Lower lobe of right lung (tissue), 2 donors: ENCODE measurements around the gene NDUFA8. TPM values are rescaled to one million over a fixed set of nuclear protein-coding genes. Genes with fewer than 3 reads are reported as not detected.

Experiments
- ATAC-seq, 2 donors: fragments of 200-7000 bp; cut with Tn5 transposase; one replicate each; pipeline ENCODE4 v1.9.1; 2020 to 2022; ENCODE audit warnings: mild to moderate bottlenecking in 2 of 2, moderate library complexity in 2 of 2
- DNase-seq: peaks from one replicate; pipeline ENCODE4 v3.0.0-alpha.2; 2020
- H3K27ac ChIP-seq: fragments of 200-600 bp; one replicate; pipeline ENCODE4 v1.8.0; 2022
- H3K27me3 ChIP-seq: fragments of 200-600 bp; one replicate; pipeline ENCODE4 v1.8.0; 2022; ENCODE audit warnings: low read depth
- H3K36me3 ChIP-seq: fragments of 200-600 bp; one replicate; pipeline ENCODE4 v1.8.0; 2022; ENCODE audit warnings: mild to moderate bottlenecking
- H3K4me1 ChIP-seq: fragments of 200-600 bp; one replicate; pipeline ENCODE4 v1.8.0; 2022
- H3K4me3 ChIP-seq: fragments of 200-600 bp; one replicate; pipeline ENCODE4 v1.8.0; 2022; ENCODE audit warnings: mild to moderate bottlenecking
- H3K9me3 ChIP-seq: fragments of 200-600 bp; one replicate; pipeline ENCODE4 v1.8.0; 2022
- intact Hi-C: fragments of 100-400 bp; cut with DNase I; formaldehyde crosslinking; loops from one replicate; pipeline ENCODE4 v1.11.0; 2022
- total RNA-seq: library from RNA; stranded (reverse); fragmentation: NEBNext Ultra II Directional; extraction: Animal tissue kit (Norgen Biotek cat#: 25700); gene quantifications from one replicate; pipeline ENCODE4 v1.2.1, GENCODE V29; 2021
- TF ChIP-seq, protein P1 (sequence below): fragments of 200-600 bp; IDR thresholded peaks from one replicate; pipeline ENCODE4 v1.8.0; 2022; ENCODE audit warnings: antibody characterized with exemption, mild to moderate bottlenecking
- donor health status: DM: no; HTN: yes; CAD: no; lungs with severe emphysema.

NDUFA8 gene
- total RNA-seq, 1 donor from 2014 or later: 38.5 TPM

DNA sequence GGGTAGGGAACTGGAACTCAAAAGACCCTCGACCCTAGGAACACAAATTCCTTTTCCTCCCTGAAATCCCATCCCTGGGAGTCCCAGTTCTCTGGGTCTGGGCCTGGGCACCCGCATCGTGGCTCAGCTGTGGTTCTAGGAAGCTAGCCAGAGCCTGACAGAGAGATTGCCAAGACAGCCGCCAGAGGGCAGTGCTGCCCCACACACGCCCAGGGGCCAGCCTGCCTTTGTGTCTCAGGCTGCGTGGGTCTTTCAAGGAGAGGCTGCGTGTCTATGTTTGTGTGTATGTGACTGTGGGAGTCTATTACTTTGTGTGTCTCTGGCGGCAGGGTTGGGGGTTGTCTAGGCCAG is 34.4 kb downstream of the NDUFA8 start:
- intact Hi-C loops: loop anchor here (10.0 kb wide), 1 partner anchor 230 kb away; no protein-coding TSS in a partner anchor
- ATAC-seq (peak; percentile 87), DNase-seq (peak; percentile 81)
- peaks cover 33% of the 10 kb centered on the region for H3K4me1 ChIP-seq
- peaks cover 31% of the 10 kb centered on the region for H3K27me3 ChIP-seq
- TF ChIP-seq, protein P1, sequence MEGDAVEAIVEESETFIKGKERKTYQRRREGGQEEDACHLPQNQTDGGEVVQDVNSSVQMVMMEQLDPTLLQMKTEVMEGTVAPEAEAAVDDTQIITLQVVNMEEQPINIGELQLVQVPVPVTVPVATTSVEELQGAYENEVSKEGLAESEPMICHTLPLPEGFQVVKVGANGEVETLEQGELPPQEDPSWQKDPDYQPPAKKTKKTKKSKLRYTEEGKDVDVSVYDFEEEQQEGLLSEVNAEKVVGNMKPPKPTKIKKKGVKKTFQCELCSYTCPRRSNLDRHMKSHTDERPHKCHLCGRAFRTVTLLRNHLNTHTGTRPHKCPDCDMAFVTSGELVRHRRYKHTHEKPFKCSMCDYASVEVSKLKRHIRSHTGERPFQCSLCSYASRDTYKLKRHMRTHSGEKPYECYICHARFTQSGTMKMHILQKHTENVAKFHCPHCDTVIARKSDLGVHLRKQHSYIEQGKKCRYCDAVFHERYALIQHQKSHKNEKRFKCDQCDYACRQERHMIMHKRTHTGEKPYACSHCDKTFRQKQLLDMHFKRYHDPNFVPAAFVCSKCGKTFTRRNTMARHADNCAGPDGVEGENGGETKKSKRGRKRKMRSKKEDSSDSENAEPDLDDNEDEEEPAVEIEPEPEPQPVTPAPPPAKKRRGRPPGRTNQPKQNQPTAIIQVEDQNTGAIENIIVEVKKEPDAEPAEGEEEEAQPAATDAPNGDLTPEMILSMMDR: peak; percentile 97
- H3K4me3 ChIP-seq: no peak overlapping the region
- H3K9me3 ChIP-seq: no peaks in the 10 kb centered on the region
- no peaks in the 10 kb centered on the region for H3K36me3 ChIP-seq
- no peak overlapping the region for H3K27ac ChIP-seq

DNA sequence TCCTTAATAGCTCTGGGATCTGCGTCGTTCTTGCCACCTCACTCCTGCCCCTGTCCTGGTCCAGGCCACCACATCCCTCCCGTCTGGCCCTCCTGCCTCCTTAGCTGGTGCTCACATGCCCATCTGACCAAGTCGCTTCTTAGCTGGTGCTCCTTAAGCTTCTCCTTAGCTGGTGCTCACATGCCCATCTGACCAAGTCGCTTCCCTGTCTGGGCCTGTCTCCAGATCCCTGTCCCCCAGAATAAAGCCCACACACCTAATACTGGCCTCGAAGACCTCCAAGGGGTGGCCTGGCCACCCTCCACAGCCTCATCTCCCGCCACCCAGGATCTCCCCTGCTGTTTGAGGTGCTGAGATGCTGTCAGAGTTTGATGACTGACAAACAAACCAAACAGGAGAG is 35.1 kb downstream of the NDUFA8 start:
- no peaks in the 10 kb centered on the region for H3K9me3 ChIP-seq
- H3K27ac ChIP-seq: no peak overlapping the region
- DNase-seq: no peak
- TF ChIP-seq, protein P1: no peak
- H3K4me1 ChIP-seq: peaks cover 33% of the 10 kb centered on the region
- no peak overlapping the region for H3K4me3 ChIP-seq
- no peaks in the 10 kb centered on the region for H3K36me3 ChIP-seq
- H3K27me3 ChIP-seq: peaks cover 31% of the 10 kb centered on the region
- ATAC-seq: no peak
- intact Hi-C loops: loop anchor here (10.0 kb wide), 1 partner anchor 230 kb away; no protein-coding TSS in a partner anchor

DNA sequence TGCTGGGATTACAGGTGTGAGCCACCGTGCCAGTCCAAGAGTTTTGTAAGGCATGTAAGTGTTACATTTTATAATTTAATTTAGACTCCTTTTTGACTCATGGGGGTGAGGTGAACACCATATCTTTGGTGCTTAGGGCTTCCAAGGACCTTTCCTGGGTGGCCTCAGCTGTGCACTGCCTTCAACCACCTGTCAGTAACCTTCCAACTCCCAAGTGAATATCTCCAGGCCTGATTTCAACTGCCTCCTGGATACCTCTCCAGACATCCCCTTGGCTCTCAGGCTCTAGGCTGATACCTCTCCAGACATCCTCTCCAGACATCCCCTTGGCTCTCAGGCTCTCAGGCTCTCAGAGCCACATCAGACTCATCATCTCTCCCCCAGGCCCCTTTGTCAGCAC is 35.5 kb downstream of the NDUFA8 start:
- ATAC-seq (no peak), DNase-seq (no peak)
- H3K4me3 ChIP-seq: no peak overlapping the region
- no peaks in the 10 kb centered on the region for H3K36me3 ChIP-seq
- H3K27me3 ChIP-seq: peaks cover 31% of the 10 kb centered on the region
- intact Hi-C loops: loop anchor here (10.0 kb wide), 1 partner anchor 231 kb away; no protein-coding TSS in a partner anchor
- peaks cover 30% of the 10 kb centered on the region for H3K4me1 ChIP-seq
- TF ChIP-seq, protein P1: no peak
- no peak overlapping the region for H3K27ac ChIP-seq
- no peaks in the 10 kb centered on the region for H3K9me3 ChIP-seq

DNA sequence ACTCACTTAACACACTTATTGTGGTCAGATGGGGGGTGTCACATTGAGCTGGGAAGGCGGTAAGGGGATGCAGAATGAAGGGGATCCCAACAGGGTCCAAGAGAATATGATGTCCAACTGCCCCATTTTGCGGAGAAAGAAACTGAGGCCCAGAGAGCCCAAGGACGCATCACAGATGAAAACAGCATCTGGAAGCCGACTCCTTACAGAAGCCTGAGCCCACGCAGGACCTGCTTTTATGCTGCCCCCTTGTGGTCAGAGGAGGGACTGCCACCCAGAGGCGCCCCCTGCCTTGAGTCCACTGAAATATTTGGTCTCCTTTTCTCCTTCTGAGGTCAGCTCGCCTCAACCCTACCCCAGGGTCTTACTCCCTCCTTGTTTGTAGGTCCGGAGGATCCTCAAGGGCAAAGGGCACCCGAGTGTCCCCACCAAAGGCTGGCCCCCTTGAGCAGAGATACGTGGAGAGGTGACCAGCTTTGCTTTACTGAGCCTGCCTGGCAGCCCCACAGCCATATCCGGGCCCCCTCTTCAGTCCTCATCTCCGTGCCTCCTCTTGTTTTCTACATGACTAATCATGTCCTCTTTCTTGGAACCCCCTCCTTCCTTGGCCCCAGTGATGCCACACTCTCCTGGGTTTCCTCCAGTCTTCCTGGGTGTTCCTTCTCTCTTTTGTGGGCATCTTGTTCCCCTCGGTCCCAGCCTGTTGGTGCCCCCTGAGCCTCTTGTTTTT is 36.5 kb downstream of the NDUFA8 start:
- DNase-seq (peak; percentile 72), ATAC-seq (peak; percentile 58 to 67)
- Histone ChIP-seq H3K9me3 (no peaks in the 10 kb centered on the region), H3K4me3 (no peak overlapping the region), H3K4me1 (peaks cover 25% of the 10 kb centered on the region), H3K27me3 (peaks cover 30% of the 10 kb centered on the region), H3K27ac (no peak overlapping the region), H3K36me3 (no peaks in the 10 kb centered on the region)
- TF ChIP-seq, protein P1: peak; percentile 98
- intact Hi-C loops: loop anchor here (10.0 kb wide), 1 partner anchor 232 kb away; no protein-coding TSS in a partner anchor

DNA sequence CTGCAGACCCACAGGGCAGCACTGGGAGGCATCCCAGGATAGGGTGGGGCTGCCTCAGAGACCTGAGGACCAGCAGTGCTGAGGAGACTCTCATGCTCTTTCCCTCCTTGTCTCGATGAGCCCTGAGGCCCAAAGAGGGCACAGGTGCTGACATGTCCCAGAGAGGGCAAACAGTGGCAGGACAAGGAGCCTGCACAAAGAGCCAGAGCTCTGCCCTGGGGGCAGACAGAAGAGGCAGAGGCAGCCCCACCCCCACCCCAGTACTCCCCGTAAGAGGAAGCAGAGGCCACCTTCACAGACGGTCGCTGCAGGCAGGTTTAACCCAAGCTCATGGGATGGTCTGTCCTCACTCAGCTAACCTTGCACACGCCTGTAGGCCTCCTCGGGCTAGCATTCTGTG is 37.1 kb downstream of the NDUFA8 start:
- H3K27me3 ChIP-seq: peaks cover 24% of the 10 kb centered on the region
- no peak for DNase-seq
- ATAC-seq: no peak
- no peak overlapping the region for H3K4me3 ChIP-seq
- TF ChIP-seq, protein P1: no peak
- H3K4me1 ChIP-seq: peaks cover 25% of the 10 kb centered on the region
- no peaks in the 10 kb centered on the region for H3K9me3 ChIP-seq
- intact Hi-C loops: loop anchor here (10.0 kb wide), 1 partner anchor 232 kb away; no protein-coding TSS in a partner anchor
- no peaks in the 10 kb centered on the region for H3K36me3 ChIP-seq
- H3K27ac ChIP-seq: no peak overlapping the region
